GM04504 (cell line): ENCODE measurements around the gene QARS1.

ENCODE experiments used
- DNase-seq: peaks from one replicate; pipeline ENCODE4 v3.0.0-alpha.2; 2012; ENCODE audit warnings: low read depth

The QARS1 gene

DNA sequence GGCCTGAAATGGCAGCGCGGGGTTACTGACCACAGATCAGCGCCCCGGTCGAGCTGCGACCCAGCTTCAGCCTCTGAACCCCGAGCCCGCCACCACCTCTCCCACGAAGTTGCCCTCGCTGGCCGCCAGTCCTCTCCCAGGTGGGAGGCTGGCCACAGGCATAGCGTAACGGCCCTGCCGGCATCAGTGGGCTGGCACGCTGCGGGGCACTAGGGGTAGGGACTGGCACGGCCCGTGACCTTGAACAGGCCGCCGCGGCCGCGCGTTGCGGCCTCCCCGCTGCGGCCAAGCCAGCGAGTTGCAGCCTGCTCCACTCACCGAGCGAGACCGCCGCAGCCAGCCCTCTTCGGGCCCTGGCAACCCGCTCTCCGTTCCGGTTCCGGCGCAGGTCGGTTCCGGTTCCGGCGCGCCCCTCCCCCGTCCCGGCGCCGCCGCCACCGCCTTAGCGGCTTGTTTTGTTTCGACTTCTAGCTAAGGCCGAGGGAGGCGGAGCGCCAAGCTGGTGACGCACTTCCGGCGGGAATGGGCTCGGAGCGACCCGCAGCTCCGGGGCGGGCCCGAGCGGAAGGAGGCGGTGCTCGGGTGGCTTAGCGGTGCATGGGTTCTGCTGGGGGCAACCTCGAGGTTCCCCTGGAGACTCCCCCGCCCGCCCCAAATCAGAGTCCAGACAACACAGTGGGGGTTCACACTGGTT is 16.0 kb upstream of the QARS1 start, which contains the start of gene USP19:
USP19 (minus strand) TSS at position 386 of the 694 bp plus-strand sequence. CDS start 1,678 bp downstream, outside the sequence.
- DNase-seq = peak; percentile 82

DNA sequence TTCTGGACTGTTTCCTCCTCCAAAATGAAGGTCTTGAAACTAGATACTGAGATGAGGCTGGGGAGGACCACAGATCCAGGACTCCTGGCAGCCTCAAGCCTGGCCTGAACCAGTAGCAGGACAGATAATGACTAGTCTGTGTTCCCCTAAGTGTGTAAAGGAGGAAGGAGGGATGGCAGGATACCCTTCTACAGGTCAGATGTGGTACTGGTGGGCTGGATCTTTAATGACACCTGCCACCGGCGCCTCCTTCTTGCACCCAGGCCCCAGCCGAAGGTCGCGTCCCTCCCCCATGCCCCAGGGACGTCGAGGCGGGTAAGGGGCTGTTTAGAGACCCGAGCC is 15.5 kb upstream of the QARS1 start:
- no peak for DNase-seq

DNA sequence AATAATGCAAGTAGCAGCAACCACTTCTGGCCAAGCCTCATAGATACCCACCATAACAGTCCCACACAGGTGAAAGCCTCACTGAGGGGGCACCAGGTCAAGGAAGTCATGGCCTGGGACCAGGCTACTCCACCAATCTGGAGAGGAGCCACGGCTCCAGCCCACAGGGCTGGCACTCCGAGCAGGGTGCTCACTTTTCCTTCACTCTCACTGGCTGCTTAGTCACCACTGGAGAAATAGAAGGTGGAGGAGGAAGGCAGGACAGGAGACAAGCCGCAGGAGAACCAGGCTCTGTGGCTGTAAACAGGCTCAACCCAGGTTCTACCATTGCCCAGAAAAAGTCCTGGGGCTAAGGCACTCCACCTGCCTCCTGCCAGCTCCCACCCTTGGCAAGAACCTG is 14.9 kb upstream of the QARS1 start:
- DNase-seq = no peak

DNA sequence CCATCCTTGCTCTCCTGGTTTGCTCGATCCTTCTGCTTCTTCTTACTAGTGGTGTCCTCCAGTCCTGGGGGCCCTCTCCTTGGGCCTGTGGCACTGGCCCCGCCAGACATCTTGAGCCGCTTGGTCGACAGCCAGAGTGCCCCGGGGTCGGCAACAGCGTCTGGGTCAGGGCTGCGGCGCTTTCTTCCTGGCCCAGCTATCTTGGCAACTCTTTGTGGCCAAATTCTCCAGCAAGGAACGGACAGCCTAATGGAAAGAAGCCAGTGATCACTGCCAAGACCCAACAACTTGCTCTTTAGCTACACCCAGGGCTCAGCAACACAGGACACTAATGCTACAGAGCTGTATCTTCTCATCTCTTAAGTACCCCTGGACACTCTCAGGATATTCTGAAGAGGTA is 14.5 kb upstream of the QARS1 start:
- DNase-seq = no peak

DNA sequence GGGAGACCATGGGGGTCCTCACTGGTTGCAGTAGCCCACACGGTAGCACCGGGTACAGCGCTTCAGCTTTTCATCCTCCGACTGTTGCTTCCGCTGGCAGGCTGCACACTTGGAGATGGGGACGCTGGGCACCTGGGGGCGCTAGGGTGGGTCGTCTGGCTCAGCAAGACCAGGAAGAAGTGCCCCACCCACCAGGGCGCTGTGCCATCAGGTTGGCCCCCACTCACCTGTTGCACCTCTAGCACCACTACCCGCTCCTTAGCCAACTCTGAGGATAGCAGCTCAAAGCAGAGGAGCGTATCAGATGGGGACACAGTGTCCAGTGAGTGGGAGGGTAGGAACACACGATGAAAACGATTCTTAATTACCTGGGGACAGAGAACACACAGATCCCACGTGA is 7.7 kb upstream of the QARS1 start:
- DNase-seq = no peak

DNA sequence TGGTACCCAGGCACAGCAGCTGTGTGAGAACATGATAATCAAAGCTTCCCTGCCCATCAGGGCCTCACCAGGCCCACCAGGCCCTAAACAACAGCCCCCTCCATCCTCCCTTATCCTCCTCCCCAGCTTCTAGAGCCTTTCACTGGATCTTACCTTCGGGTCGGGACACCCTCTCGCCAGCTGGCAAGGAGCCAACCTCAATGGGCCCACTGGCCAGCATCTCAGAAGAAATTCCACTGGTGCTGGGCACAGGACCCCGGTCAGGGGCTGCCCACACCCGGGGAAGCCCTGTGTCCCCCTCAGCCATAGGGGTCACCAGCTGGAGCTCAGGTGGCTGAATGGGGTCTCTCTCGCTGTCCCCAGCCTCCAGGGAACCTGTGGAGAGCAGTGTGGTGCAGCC is 6.8 kb upstream of the QARS1 start:
- DNase-seq = no peak

DNA sequence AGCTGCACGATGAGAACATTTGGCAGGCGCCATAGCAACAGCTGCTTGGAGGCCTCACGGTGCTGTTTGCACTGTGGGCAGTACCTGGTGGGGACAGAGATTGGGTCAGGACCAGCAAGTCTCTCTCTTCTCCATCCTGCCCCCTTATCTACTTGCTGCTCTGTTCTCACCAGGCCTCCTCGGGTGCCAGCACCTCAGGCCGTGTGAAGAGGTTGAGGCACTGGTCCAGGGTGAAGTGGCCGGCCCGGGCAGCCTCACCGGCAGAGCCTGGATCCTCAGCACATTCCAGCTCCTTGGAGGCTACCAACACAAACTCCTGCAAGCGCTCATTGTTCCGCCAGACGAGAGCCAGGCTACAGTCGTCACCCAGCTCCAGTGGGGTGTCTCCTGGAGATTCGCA is 6.2 kb upstream of the QARS1 start:
- no peak for DNase-seq

DNA sequence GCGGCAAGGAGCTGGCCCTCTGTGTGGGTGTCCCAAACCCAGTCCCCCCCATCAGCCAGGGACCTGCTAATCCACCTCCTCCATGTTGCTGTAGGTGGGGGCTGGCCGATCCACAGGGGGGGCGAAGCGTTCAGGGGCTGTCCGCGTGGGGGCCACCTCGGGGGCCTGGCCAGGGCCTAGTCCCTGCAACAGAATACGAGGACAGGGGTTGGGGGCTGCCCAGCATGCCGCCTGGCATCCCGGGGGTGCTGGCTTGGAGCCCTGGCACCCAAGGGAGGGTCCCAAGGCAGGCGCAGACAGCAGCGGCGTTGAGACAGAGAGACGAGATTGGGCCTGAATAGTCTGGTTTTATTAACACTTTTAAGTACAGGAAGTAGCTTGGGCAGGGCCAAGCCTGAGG is 3.8 kb upstream of the QARS1 start:
- no peak for DNase-seq

DNA sequence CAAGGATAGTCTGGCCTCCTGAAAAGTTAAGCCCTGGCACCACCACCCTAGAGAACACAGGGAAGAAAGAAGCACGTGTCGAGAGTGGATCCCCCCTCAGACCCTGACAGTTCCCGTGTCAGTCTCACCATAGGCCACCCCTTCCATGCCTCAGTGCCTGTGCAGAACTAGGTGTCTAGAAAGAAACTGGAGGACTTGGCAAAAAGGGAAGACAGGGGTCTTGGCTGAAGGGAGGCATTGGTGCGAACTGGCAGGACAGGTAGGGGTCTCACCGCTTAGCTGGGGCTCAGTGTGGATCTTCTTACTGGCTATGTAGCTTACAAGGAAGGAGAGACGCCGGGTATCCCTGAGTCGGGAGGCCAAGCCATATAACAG is 518 bp downstream of the QARS1 start:
- no peak for DNase-seq

DNA sequence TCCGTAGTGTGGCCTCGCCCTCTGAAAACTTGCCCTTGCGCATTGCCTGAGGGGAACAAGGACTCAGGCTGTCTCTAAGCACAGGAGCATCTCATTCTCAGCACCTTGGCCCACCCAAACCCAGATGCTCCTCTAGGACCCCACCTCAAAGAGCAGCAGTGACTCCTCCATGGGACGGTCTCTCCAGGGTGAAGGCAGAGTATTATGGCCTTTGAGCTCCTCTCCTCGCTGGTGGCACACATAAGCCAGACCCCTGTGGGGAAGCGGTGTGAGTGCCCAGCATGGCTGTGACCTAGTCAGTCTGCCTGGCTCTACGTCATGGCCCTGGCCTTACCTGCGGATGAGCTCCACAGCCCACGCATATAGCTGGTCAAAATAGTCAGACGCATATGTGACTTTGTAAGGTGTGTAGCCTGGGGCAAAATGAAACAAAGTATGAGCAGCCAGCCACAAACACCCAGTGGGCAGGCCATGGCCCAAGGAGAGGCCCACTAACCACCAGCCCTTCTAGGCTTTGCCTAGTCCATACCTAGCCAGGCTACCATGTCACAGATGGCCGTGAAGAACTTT is 4.4 kb downstream of the QARS1 start:
- no peak for DNase-seq

DNA sequence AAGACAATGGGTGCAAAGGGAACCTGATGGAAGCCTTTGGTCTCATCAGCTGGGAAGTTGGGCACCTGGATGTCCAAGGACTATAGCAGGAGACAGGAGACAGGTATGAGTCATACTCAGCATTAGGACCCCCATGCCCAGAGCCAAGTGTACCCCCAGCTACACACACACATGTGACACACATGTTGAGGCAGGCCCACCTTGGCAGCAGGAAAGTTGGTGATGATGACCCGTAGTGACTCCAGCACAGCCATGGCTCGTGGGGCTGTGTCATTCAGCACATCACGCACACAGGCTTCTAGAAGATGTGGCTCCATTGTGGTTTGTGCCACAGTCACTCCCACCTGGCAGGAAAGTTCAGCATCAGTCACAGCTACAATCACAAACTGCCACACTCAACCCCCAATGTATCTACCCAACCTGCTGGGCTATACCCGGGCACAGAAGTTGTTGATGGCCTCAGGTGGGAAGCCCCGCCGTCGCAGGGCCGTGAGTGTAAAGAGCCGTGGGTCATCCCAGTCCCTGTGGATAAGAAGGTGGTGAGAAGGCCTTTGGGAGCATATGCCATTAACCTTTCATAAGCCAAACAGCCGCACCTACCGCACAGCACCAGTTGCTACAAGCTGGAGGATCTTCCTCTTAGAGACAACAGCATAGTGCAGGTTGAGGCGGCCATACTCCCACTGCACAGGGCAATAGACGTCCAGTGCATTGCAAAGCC is 5.5 kb downstream of the QARS1 start:
- DNase-seq = no peak

DNA sequence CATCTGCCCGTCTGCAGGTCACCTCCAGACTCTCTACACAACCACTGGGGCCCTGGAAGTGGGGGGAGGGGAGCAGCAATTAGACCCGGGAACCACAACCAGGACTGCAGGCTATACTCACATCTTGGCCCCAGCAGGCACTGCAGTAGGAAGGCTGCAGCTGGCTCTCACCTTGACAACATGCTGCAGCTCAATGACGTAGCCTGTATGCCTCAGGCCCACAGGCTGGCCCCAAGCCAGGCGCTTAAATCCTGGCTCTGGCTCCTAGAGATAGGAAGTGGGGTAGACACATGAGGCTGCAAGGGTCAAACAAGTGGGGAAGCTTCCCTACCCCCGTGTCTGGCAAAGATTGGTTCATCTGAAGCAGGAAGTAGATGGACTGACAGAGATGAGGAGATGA is 6.1 kb downstream of the QARS1 start:
- DNase-seq = no peak

DNA sequence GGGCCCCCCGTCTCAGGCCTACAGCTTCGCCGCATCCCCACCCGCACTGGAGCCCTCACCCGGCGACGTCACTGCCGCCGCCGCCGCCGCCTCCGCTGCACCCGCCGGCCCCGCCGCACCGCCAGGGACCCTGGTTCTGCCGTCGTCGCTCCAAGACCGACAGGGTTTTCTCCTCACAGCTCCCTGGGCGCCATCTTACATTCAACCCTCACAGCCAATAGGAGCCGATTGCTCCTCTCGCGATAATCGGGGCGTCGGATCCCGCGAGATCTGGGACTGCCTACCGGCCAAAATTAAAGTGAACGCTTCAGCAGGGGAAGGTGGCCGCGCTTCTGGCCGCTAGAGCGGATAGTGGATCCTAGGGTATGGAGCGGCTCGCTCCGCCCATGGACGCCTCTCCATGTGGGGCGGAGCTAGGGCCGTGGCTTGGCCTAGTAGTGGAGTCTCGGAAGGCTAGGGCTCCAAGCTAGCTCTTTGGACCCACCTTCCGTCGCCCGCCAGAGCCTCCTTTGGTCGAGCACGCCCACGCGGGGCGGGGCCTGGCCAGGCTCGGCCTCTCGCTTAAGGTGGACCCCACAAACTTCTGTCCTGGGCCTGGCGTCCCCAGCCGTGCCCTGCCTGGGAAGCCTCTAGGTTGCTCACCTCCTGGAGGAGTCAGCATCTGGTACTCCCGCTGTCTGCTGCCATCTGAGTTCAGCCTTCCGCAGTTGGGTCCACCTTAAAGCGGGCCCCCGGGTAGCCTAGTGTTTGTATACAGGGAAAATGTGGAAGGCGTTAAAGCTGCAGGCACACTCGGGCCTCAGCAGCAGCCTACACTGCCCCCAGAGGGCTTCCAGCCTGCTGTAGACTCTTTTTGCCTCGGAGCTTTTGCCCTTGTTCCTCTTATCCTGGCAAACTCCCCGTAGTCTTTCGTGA is 10.4 kb downstream of the QARS1 start, which contains the start of gene QRICH1:
QRICH1 (minus strand) TSS at position 219 of the 915 bp plus-strand sequence. CDS start 17,054 bp downstream, outside the sequence.
- peak; percentile 96 for DNase-seq

DNA sequence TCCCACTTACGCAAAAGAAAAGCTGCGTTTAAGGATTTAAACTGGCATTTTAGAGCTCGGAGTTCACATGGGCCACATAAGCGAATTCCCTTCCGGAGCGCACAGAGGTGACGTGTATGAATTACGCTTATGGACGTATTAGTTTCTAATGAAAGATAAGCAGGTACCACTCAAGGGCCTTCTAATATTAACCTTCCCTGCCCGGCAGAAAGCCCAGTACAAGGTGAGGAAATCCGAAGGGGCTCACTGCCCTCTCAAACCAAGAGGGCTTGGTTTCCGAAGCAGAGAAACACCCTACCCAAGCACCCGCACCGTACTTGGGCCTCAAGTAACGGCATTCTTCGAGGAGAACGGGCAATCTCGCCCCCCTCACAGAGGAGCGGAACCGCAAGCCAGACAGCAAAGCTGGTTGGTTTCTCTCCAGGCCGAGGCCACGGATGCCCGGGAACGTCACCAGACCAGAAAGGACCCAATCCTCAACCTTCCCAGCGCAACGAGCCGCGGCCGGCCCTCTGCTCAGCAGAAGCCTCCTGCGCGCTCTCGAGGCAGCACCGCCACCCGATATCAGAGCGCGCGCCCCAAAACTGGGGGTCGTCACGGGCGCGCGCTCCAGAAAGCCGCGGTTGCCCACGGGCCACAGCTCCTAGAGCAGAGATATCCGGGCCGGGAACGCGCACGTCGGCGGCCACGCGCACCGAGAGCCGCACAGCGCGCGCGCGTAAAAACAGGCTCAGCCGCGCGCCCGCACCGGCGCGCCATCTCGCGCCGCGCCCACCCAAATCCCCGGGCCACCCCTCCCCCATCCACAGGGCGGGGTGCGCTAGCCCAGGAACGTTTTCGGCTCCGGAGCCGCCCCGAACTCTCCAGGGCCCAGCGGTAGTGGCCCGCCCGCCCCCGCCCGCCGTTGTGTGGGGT is 11.4 kb downstream of the QARS1 start:
- DNase-seq = peak; percentile 40

DNA sequence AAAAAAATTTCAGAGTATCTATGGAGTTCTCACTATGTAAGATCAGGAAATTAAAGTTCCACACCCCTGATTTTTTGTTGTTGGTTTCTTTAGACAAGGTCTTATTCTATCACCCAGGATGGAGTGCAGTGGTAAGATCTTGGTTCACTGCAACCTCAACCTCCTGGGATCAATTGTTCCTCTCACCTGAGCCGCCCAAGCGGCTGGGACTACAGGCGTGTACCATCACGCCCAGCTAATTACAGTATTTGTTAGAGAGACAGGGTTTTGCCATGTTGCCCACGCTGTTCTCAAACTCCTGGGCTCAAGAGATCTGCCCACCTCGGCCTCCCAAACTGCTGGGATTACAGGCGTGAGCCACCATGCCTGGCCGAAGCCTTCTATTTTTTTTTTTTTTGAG is 23.1 kb downstream of the QARS1 start:
- DNase-seq = no peak

DNA sequence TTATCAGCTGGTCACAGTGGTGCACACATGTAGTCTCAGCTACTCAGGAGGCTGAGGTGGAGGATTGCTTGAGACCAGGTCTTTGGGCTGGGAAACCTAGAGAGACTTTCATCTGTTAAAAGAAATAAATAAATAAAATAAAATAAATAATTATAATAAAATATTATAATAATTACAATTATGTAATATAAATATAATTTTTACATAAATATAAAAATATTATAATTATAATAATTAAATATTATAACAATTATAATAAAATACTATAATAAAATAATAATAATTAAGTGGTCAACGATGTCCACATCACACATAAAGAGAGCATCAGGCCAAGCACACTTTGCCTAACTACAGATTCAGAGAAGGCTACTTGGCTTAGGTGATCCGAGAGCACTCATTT is 25.3 kb downstream of the QARS1 start:
- no peak for DNase-seq

DNA sequence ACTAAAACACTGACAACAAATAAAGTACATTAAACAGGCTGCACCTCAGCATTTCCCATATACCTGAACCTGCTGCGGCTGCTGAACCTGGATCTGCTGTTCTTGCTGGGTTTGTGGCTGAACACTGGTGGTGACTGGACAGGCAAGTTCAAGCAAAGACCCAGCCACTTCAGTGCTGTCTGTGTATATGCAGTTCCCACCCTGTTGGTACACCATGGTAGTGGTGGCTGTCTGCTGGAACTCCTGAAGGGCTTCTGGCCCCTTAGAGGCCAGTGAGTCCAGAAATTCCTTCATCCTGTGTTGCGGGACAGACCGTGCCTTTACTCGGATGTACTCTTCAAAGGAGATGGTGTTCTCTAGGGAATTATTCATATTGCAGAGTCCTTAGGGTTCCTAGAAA is 27.9 kb downstream of the QARS1 start:
- DNase-seq = no peak

DNA sequence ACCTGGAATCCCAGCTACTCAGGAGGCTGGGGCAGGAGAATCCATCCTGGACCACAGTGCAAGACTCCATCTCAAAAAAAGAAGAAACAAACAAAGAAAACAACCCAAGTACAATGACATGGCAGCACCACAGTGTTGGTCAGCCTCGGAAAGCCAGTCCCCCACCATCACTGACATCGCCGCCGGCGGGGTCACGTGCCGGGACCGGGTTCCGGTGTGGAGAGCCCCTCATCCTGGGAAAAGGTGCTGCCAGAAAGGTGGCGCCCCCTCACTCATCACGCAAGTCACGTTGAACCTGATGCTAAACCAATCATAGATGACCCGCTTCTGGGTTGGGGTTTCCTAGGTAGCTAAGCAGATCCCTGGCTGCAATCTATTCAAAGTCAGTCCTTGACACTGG is 28.4 kb downstream of the QARS1 start:
- no peak for DNase-seq

DNA sequence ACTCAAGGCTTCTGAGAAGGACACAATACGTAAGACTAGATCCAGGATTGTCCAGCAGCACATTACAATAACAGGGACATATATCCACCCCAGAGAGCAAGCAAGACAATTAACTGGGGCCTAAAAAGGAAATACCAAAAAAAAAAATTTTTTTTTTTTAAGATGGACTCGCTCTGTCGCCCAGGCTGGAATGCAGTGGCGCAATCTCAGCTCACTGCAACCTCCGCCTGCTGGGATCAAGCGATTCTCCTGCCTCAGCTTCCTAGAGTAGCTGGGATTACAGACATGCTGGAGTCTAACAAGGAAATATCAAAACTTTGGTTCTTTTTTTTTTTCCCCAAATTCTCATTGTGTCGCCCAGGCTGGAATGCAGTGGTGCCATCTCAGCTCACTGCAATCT is 46.5 kb downstream of the QARS1 start:
- no peak for DNase-seq

DNA sequence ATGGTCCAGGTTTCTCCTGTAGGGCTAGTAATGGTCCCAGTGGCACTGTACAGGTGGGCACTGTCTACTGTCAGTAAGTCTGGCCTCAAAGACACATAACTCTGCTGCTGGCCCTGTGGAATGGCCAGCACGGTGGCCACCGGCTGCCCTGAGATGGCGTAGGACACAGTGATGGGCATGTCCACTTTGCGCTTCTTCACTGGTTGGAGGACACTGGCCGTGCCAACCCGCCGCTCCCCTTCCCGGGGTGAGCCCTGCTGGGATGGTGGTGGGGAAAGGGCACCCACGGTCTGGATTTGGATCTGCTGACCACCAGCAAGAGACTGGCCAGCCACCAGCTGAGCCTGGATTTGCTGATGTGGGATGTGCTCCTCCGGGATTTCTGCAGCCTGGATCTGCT is 47.3 kb downstream of the QARS1 start:
- DNase-seq = no peak

DNA sequence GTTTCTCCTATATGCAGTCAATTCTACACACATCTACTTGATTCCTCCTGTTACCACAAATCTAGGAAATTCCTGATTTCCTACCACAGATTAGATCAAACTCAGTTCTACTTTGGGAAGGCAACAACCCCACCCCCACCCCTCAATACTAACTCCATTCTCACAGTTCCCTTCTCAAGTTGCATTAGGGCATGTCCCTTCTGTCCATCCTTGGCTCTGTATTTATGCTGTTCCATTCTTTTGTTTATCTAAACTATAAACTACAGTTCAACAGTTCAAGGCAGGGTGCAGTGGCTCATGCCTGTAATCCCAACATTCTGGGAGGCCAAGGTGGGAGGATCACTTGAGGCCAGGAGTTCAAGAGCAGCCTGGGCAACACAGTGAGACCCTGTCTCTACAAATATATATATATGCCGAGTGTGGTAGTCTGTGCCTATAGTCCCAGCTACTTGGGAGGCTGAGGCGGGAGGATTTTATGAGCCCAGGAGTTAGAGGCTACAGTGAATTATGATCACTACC is 50.2 kb downstream of the QARS1 start:
- no peak for DNase-seq
